ENCODE results near the gene CPLX3. TPM values are rescaled to one million over a fixed set of nuclear protein-coding genes. Genes with fewer than 3 reads are reported as not detected.
A peak's percentile ranks its signal among the peaks of the same experiment; 100 is the strongest.

The CPLX3 gene
- total RNA-seq, 4 donors from 2014 or later = not detected

- Histone ChIP-seq H3K4me3 (no peak overlapping the region), H3K27me3 (no peaks in the 10 kb centered on the region), H3K4me1 (peaks cover 0 to 74% (median 51%) of the 10 kb centered on the region in 4 donors), H3K27ac (peak overlapping the region in 1 of 4 donors; percentile 64), H3K9me3 (no peaks in the 10 kb centered on the region), H3K36me3 (no peaks in the 10 kb centered on the region)
- TF ChIP-seq CTCF (IDR thresholded peaks at IDR 0.05) = no peak
- DNase-seq (ENCODE audit: low spot score in 2 of 2) = no peak
- 86 to 87% methylated on average over 7 of the region's 7 CpGs for WGBS, 2 donors
Observed at GRCh38 chr15:74779162-74779648, 47.2 kb upstream of the CPLX3 start.

- no peaks in the 10 kb centered on the region for H3K27me3 ChIP-seq
- TF ChIP-seq EP300 (IDR thresholded peaks at IDR 0.05) (peak in 1 of 2 donors; percentile 18), POLR2A (IDR thresholded peaks at IDR 0.05) (no peak)
- no peaks in the 10 kb centered on the region for H3K9me3 ChIP-seq
- H3K27ac ChIP-seq = peak overlapping the region in 3 of 4 donors; percentile 54 to 64 (median 63)
- peaks cover 0 to 84% (median 64%) of the 10 kb centered on the region in 4 donors for H3K4me1 ChIP-seq
- no peak for DNase-seq (ENCODE audit: low spot score in 2 of 2)
- no peaks in the 10 kb centered on the region for H3K36me3 ChIP-seq
- WGBS, 2 donors = 43% methylated on average over 16 of the region's 16 CpGs
- peak overlapping the region in 2 of 4 donors; percentile 49 to 84 for H3K4me3 ChIP-seq
Observed at GRCh38 chr15:74780523-74781430, 45.6 kb upstream of the CPLX3 start.

- DNase-seq (ENCODE audit: low spot score in 2 of 2) = peak in 1 of 2 donors; percentile 38
- Histone ChIP-seq H3K4me3 (peak within 1 kb of the TSS; percentile 76 to 93 (median 86)), H3K9me3 (no peaks in the 10 kb centered on the region), H3K4me1 (peaks cover 0 to 83% (median 71%) of the 10 kb centered on the region in 4 donors), H3K27me3 (no peaks in the 10 kb centered on the region), H3K36me3 (no peaks in the 10 kb centered on the region), H3K27ac (peak within 1 kb of the TSS; percentile 60 to 91 (median 88))
- TF ChIP-seq POLR2A (IDR thresholded peaks at IDR 0.05) = peak in 1 of 2 donors; percentile 61
- peak; percentile 55 to 81 (median 77) for TF ChIP-seq CTCF (IDR thresholded peaks at IDR 0.05)
- TF ChIP-seq EP300 (IDR thresholded peaks at IDR 0.05) = no peak
- 3 to 5% methylated on average over 19 to 22 of the region's 74 CpGs for WGBS, 2 donors
Observed at GRCh38 chr15:74781431-74782258, 44.8 kb upstream of the CPLX3 start, which contains the start of gene CSK. Gene CSK, plus strand, starts transcription at chr15:74782080. Its CDS starts 16,218 bp downstream, at chr15:74798298.

DNA sequence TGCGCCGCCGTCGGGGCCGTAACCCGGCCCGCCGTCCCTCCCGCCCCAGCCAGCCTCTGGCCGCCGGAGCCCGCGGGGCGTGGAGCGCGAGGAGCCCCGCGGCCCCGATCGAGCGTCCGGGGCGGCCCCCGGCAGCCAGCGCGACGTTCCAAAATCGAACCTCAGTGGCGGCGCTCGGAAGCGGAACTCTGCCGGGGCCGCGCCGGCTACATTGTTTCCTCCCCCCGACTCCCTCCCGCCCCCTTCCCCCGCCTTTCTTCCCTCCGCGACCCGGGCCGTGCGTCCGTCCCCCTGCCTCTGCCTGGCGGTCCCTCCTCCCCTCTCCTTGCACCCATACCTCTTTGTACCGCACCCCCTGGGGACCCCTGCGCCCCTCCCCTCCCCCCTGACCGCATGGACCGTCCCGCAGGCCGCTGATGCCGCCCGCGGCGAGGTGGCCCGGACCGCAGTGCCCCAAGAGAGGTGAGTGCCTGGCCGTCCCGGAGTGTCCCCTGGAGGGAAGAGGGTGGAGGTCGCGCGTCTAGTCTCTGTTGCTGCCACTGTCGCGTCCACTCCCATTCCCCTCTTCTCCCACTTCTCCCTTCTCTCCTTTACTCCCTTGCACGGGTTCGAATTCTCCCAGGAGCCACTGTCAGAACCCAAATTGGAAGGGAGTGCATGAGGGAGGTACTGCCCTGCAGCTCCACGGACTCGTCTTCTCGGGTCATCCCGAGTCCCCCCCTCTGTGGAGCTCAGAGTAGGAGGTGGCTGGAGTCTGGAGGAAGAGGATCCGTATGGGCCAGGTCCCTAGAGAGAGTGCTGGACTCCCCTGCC lies 44.0 kb upstream of the CPLX3 start:
- H3K27me3 ChIP-seq = no peaks in the 10 kb centered on the region
- peak overlapping the region; percentile 60 to 91 (median 88) for H3K27ac ChIP-seq
- WGBS, 2 donors = 0 to 1% methylated on average over 42 to 45 of the region's 72 CpGs
- H3K9me3 ChIP-seq = no peaks in the 10 kb centered on the region
- no peaks in the 10 kb centered on the region for H3K36me3 ChIP-seq
- H3K4me3 ChIP-seq = peak overlapping the region; percentile 76 to 93 (median 86)
- TF ChIP-seq CTCF (IDR thresholded peaks at IDR 0.05) (no peak), EP300 (IDR thresholded peaks at IDR 0.05) (no peak), POLR2A (IDR thresholded peaks at IDR 0.05) (no peak)
- DNase-seq (ENCODE audit: low spot score in 2 of 2) = no peak
- H3K4me1 ChIP-seq = peaks cover 0 to 83% (median 71%) of the 10 kb centered on the region in 4 donors
